HUES64 (cell line): Measurements from ENCODE around the gene COPS7A.

ENCODE experiments used
- H3K27ac ChIP-seq: 2 replicates; pipeline ENCODE4 v1.7.0; 2013; ENCODE audit warnings: low read depth, low read length, inconsistent platforms
- H3K27me3 ChIP-seq: 2 replicates; pipeline ENCODE4 v1.6.1; 2013; ENCODE audit warnings: mild to moderate bottlenecking, low read length; ENCODE audit not compliant: insufficient read depth
- H3K36me3 ChIP-seq: 2 replicates; pipeline ENCODE4 v1.6.1; 2013; ENCODE audit warnings: mild to moderate bottlenecking, low read length; ENCODE audit not compliant: insufficient read depth
- H3K4me1 ChIP-seq: 2 replicates; pipeline ENCODE4 v1.6.1; 2013; ENCODE audit warnings: mild to moderate bottlenecking, low read length, moderate library complexity; ENCODE audit not compliant: insufficient read depth
- H3K4me3 ChIP-seq: 2 replicates; pipeline ENCODE4 v1.5.1; 2013; ENCODE audit warnings: mild to moderate bottlenecking, low read length, moderate library complexity
- H3K9ac ChIP-seq: 2 replicates; pipeline ENCODE4 v1.6.1; 2013; ENCODE audit warnings: mild to moderate bottlenecking, low read depth, low read length
- H3K9me3 ChIP-seq: 2 replicates; pipeline ENCODE4 v1.6.1; 2013; ENCODE audit warnings: low read depth, low read length; ENCODE audit not compliant: insufficient read depth
- WGBS: fragments of 150-250, 120-280 bp; methylation state at CpG from one replicate; pipeline ENCODE4 v1.1.7; 2013; ENCODE audit warnings: missing lambda C conversion rate; 5-methylcytosine and 5-hydroxymethylcytosine counted together

Gene COPS7A

DNA sequence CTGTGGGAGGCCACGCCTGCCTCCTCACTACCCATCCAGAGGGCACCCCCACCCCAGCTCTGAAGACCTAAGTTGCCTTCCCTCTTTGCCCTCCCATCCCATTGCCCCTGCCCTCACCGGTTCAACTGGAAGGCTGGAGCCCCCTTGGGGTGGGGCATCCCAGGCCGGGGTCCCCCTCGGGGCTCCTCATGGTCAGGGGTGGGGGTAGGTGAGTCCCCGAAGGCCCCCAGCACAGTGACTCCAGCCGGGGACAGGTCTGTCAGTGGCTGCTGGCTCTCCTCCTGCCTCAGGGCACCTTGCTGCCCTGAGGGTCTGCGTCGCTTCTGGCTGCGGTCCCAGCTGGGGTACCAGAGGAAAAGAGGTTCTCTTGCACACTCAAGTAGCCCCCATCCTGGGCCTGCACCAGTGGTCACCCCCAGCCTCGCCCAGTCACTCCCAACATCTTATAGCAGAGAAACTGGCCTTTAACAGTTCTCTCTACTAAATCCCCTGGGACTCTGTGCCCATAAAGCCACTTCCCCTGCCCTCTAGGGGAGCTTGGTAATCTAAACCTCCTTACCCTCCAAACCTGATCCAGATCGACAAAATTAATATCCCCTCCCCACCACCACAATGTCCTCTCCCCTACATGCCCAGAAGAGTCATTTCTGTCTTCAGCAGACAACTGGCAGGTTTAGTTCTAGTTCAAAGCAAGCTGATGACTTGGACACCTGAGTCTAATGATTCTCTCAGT is 28.4 kb upstream of the COPS7A start:
- no peak overlapping the region for H3K4me3 ChIP-seq
- no peak overlapping the region for H3K9ac ChIP-seq
- WGBS = 88% methylated on average over 11 of the region's 11 CpGs
- peaks cover 2% of the 10 kb centered on the region; the same call in 1 of the 2 replicates for H3K36me3 ChIP-seq
- H3K27ac ChIP-seq = no peak overlapping the region
- no peaks in the 10 kb centered on the region for H3K9me3 ChIP-seq
- peaks cover 4% of the 10 kb centered on the region; the same call in 1 of the 2 replicates for H3K4me1 ChIP-seq
- peaks cover 7% of the 10 kb centered on the region for H3K27me3 ChIP-seq

GRCh38 chr12:6696690-6697583 is 26.9 kb upstream of the COPS7A start:
- H3K27ac ChIP-seq = no peak overlapping the region
- no peak overlapping the region for H3K9ac ChIP-seq
- no peaks in the 10 kb centered on the region for H3K9me3 ChIP-seq
- peaks cover 20% of the 10 kb centered on the region for H3K27me3 ChIP-seq
- no peak overlapping the region for H3K4me3 ChIP-seq
- peaks cover 2% of the 10 kb centered on the region; the same call in 1 of the 2 replicates for H3K36me3 ChIP-seq
- WGBS = 91% methylated on average over 16 of the region's 17 CpGs
- H3K4me1 ChIP-seq = peaks cover 4% of the 10 kb centered on the region; the same call in 1 of the 2 replicates

DNA sequence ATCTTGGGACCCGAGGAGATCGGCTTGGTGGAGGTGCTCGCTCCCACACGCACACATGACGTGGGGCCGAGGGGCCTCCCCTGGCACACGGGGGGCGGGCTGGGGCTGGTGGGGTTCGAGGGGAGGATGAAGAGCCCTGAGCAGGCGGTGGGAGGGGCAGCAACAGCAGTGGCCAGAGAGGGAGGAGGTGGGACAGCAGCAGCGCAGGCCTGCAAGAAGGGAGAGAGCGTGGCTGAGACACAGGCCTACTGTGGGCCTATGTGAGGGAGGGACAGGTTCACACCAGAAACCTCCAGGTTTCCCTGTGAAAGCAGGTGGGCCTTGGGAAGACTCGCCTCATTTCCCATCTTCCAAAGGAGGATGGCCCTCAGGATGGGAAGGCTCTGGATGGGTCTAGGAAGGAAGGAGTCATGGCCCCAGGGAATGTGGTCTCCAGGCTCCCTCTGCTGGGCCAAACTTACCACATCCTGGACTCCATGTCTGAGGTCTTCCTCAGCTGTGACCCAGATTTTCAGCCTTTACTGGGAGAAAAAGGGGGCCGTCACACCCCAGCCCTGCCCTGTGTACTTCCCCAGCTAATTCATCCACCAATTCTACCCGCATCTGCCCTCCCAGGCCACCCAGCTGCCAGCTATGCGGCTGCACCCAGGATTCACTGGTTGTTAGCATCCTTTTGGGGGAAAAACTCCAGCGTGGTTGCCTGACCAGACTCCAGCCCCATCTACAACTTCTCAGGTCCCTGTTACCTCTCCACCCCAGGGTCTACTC is 26.1 kb upstream of the COPS7A start:
- Histone ChIP-seq H3K4me3 (no peak overlapping the region), H3K9ac (no peak overlapping the region), H3K27ac (no peak overlapping the region), H3K27me3 (peaks cover 20% of the 10 kb centered on the region), H3K9me3 (no peaks in the 10 kb centered on the region), H3K4me1 (peaks cover 4% of the 10 kb centered on the region; the same call in 1 of the 2 replicates), H3K36me3 (peaks cover 2% of the 10 kb centered on the region; the same call in 1 of the 2 replicates)
- 77% methylated on average over 17 of the region's 17 CpGs for WGBS

- 58% methylated on average over 7 of the region's 8 CpGs for WGBS
- Histone ChIP-seq H3K9ac (no peak overlapping the region), H3K4me3 (no peak overlapping the region), H3K36me3 (peaks cover 2% of the 10 kb centered on the region; the same call in 1 of the 2 replicates), H3K4me1 (peaks cover 4% of the 10 kb centered on the region; the same call in 1 of the 2 replicates), H3K27me3 (peaks cover 20% of the 10 kb centered on the region), H3K27ac (no peak overlapping the region), H3K9me3 (no peaks in the 10 kb centered on the region)
Observed at GRCh38 chr12:6698352-6699046, 25.3 kb upstream of the COPS7A start.

GRCh38 chr12:6699259-6699988 is 24.4 kb upstream of the COPS7A start:
- no peak overlapping the region for H3K9ac ChIP-seq
- H3K9me3 ChIP-seq = no peaks in the 10 kb centered on the region
- peaks cover 2% of the 10 kb centered on the region; the same call in 1 of the 2 replicates for H3K36me3 ChIP-seq
- peaks cover 4% of the 10 kb centered on the region; the same call in 1 of the 2 replicates for H3K4me1 ChIP-seq
- peak overlapping the region; percentile 84 for H3K4me3 ChIP-seq
- 16% methylated on average over 16 of the region's 16 CpGs for WGBS
- peaks cover 20% of the 10 kb centered on the region for H3K27me3 ChIP-seq
- no peak overlapping the region for H3K27ac ChIP-seq

DNA sequence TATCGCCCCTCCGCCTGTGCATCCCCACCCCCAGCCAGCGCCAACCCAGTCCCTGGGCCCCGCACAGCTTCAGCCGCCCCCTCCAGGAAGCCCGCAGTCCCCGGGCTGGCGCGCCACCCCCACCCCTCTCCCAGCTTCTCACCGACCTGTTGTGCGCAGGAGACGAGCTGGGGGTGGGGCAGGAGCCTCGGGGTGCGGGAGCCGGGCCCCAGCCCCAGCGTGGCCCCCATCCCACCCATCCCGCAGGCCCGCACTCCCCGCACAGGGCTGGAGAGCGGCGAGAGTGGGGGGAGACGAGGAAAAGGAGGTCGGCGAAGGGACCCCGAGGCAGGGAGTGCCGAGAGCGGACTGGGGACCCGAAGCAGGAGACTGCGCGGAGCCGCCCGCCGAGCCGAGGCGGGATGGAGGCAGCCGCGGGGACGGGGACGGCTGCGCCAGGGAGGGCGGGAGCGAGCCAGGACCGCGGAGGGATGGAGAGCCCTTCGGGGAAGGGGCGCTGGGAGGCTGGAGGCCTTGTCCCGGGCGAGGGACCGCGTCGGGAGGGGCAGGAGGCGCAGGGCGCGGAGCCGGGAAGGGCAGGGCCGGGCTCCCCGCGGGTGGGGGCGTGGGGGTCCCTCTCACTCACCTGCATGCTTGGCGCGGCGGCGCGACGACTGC is 23.7 kb upstream of the COPS7A start:
- Histone ChIP-seq H3K27me3 (peaks cover 20% of the 10 kb centered on the region), H3K9me3 (no peaks in the 10 kb centered on the region), H3K4me3 (peak overlapping the region; percentile 84), H3K27ac (no peak overlapping the region), H3K4me1 (peaks cover 4% of the 10 kb centered on the region; the same call in 1 of the 2 replicates), H3K9ac (peak overlapping the region; percentile 48; the same call in 1 of the 2 replicates), H3K36me3 (peaks cover 2% of the 10 kb centered on the region; the same call in 1 of the 2 replicates)
- WGBS = under 1% methylated on average over 65 of the region's 65 CpGs

DNA sequence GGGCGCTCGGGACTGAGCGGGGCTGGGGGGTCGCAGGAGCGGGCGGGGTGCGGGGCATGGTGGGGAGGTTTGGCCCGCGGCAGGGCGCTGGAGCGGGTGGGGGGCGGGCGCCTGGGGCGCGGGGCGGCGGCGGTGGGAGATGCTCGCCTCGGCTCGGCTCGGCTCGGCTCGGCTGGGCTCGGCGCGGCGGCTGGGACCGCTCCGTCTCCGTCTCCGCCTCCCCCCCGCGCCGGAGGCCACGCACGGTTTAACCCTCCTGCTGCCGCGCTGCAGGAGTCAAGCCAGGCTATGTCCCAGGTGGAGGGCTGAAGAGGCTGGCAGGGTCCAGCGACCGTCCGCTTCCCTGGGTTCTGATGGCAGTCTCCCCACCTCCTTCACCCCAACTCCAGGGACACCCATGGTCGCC is 23.2 kb upstream of the COPS7A start, which contains the start of gene PIANP:
TSS of gene PIANP (minus strand) at position 170 of the 406 bp plus-strand sequence. CDS start 2,754 bp downstream, outside the sequence.
- WGBS = under 1% methylated on average over 43 of the region's 43 CpGs
- Histone ChIP-seq H3K9me3 (no peaks in the 10 kb centered on the region), H3K4me3 (peak within 1 kb of the TSS; percentile 84), H3K9ac (peak within 1 kb of the TSS; percentile 55; the same call in 1 of the 2 replicates), H3K36me3 (peaks cover 2% of the 10 kb centered on the region; the same call in 1 of the 2 replicates), H3K27ac (no peak within 1 kb of the TSS), H3K4me1 (peaks cover 4% of the 10 kb centered on the region; the same call in 1 of the 2 replicates), H3K27me3 (peaks cover 20% of the 10 kb centered on the region)

DNA sequence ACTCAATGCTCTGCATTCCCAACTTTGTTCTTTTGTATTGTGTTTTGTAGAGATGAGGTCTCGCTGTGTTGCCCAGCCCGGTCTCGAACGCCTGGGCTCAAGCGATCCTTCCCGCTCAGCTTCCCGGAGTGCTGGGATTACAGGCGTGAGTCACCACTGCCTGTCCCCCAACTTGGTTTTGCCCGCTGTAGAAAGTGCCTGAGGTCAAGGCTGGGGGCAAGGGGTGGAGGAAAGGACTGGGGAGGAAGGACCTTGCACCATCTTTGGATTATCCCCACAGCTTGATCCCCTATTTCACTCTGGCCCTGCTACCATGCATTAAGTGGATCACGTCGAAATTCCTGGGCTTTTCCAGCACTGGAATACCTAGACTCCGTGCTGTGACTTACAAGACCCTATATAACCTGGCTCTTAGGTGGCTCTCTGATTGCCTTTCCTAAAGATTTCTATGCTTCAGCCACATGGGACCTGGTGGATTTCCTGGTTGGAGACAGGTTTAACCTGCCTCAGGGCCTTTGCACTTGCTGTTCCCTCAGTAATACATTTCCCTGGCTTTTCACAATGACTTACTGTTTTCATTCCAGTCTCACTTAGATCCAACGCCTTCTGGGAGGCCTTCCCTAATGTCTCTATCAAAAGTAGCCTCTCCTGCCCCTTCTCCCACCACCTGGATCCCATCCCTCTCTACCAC is 22.6 kb upstream of the COPS7A start:
- 26% methylated on average over 13 of the region's 13 CpGs for WGBS
- H3K4me1 ChIP-seq = peaks cover 4% of the 10 kb centered on the region; the same call in 1 of the 2 replicates
- no peak overlapping the region for H3K27ac ChIP-seq
- peaks cover 2% of the 10 kb centered on the region; the same call in 1 of the 2 replicates for H3K36me3 ChIP-seq
- no peaks in the 10 kb centered on the region for H3K9me3 ChIP-seq
- peak overlapping the region; percentile 84 for H3K4me3 ChIP-seq
- peak overlapping the region; percentile 55; the same call in 1 of the 2 replicates for H3K9ac ChIP-seq
- H3K27me3 ChIP-seq = peaks cover 20% of the 10 kb centered on the region

DNA sequence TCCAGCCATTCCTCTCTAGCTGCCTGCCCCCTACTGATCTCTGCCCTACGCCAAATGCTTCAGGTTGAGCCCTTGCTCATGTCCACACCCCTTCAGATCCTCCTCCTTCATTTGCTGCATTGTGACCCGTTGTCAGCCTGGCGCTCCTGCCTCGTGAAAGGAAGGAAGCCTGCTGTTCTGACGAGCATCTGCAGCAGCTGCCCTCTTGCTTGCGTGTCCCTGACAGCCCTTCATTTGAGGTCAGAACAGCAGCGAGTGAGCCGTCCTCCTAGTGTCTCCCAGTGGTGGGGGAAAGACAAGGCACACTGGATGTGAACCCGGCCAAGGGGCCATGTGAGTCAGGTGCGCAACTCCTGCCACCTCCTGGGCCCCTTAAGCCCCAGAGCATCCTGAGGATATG is 20.2 kb upstream of the COPS7A start:
- no peaks in the 10 kb centered on the region for H3K9me3 ChIP-seq
- 14% methylated on average over 10 of the region's 10 CpGs for WGBS
- no peak overlapping the region for H3K4me3 ChIP-seq
- peaks cover 20% of the 10 kb centered on the region for H3K27me3 ChIP-seq
- no peak overlapping the region for H3K9ac ChIP-seq
- H3K4me1 ChIP-seq = peaks cover 4% of the 10 kb centered on the region; the same call in 1 of the 2 replicates
- no peaks in the 10 kb centered on the region for H3K36me3 ChIP-seq
- H3K27ac ChIP-seq = no peak overlapping the region
